HepG2 (cell line): Measurements from ENCODE around the gene ARMH1. TPM values are rescaled to one million over a fixed set of nuclear protein-coding genes. Genes with fewer than 3 reads are reported as not detected.

Experiments used
- ATAC-seq: fragments of 200-7000 bp; cut with Tn5 transposase; 3 replicates; pipeline ENCODE4 v1.9.1; 2020; ENCODE audit warnings: mild to moderate bottlenecking, moderate library complexity
- BruUV-seq: library from RNA; stranded (reverse); fragments of 400-500 nt; replicated peaks from 2 replicates; lab custom pipeline; 2021; lab: Mats Ljungman, UMichigan
- CTCF ChIA-PET: fragments of 300-600 bp; formaldehyde crosslinking; extraction: SDS; loops from one replicate; lab custom pipeline; 2021; ENCODE audit warnings: low total read pairs, inconsistent platforms, low intra/inter-chr PET ratio; lab: Yijun Ruan, JAX
- POLR2A ChIA-PET: fragments of 350-600 bp; sonication (Branson Sonifier 250); formaldehyde crosslinking; loops from one replicate; lab custom pipeline; 2020; ENCODE audit warnings: antibody characterized with exemption, inconsistent platforms; lab: Yijun Ruan, JAX
- DNase-seq: peaks from one replicate; pipeline ENCODE4 v3.0.0-alpha.2; 2015; ENCODE audit warnings: low spot score
- FAIRE-seq: peaks from 3 replicates; lab custom pipeline; 2011; peaks lifted over from hg19 to GRCh38; lab: Jason Lieb, UNC
- H2AFZ ChIP-seq: one replicate; pipeline ENCODE4 v1.6.1; 2011; ENCODE audit warnings: low read length, inconsistent platforms
- H3K27ac ChIP-seq: fragments of 300-600 bp; 3 replicates; pipeline ENCODE4 v1.8.0; 2011; ENCODE audit warnings: mixed run types, mild to moderate bottlenecking, mixed read lengths, low read length, inconsistent platforms; ENCODE audit not compliant: insufficient read depth; ENCODE audit errors: extremely low read length
- H3K27me3 ChIP-seq, 2 experiments: fragments of 200-600 bp in 1 of 2; 2 replicates in 1 of 2; 3 replicates in 1 of 2; pipeline versions ENCODE4 v1.6.0 to v1.8.0; 2011; ENCODE audit warnings: low read length in 2 of 2, mild to moderate bottlenecking in 2 of 2, moderate library complexity in 2 of 2, inconsistent platforms in 1 of 2; ENCODE audit not compliant: insufficient read depth in 2 of 2, control insufficient read depth in 1 of 2
- H3K36me3 ChIP-seq, 2 experiments: fragments of 200-600 bp in 1 of 2; replicated peaks in 1 of 2; 2 replicates in 1 of 2; 3 replicates in 1 of 2; pipeline versions ENCODE4 v1.5.1 to v1.8.0; 2011; ENCODE audit warnings: low read length in 2 of 2, inconsistent platforms in 1 of 2; ENCODE audit not compliant: insufficient read depth in 2 of 2, control insufficient read depth in 1 of 2
- H3K4me1 ChIP-seq: 2 replicates; pipeline ENCODE4 v1.5.1; 2012; ENCODE audit warnings: low read length, inconsistent platforms; ENCODE audit not compliant: insufficient read depth
- H3K4me2 ChIP-seq: 2 replicates; pipeline ENCODE4 v1.6.0; 2011; ENCODE audit warnings: low read depth, low read length, inconsistent platforms
- H3K4me3 ChIP-seq, 3 experiments: fragments of 200-600 bp in 1 of 3; sonication (generic), shearing (Covaris generic) in 1 of 3; replicated peaks in 1 of 3; 2 replicates each; pipeline ENCODE4 v1.5.1; 2011 to 2016; ENCODE audit warnings: low read length in 3 of 3, inconsistent platforms in 2 of 3, low read depth in 2 of 3, mild to moderate bottlenecking in 2 of 3, control low read depth in 1 of 3, mixed read lengths in 1 of 3; ENCODE audit not compliant: insufficient read depth in 1 of 3
- H3K79me2 ChIP-seq: one replicate; pipeline ENCODE4 v1.6.1; 2011; ENCODE audit warnings: low read length, inconsistent platforms; ENCODE audit not compliant: insufficient read depth
- H3K9ac ChIP-seq: 2 replicates; pipeline ENCODE4 v1.6.0; 2011; ENCODE audit warnings: mild to moderate bottlenecking, low read depth, low read length, inconsistent platforms; ENCODE audit not compliant: insufficient read depth
- H3K9me3 ChIP-seq: 2 replicates; pipeline ENCODE4 v1.5.1; 2012; ENCODE audit warnings: mild to moderate bottlenecking, low read length
- H4K20me1 ChIP-seq: 2 replicates; pipeline ENCODE4 v1.6.0; 2011; ENCODE audit warnings: inconsistent platforms, mild to moderate bottlenecking, low read length, moderate library complexity; ENCODE audit not compliant: insufficient read depth
- FOSL2 ChIP-seq: sonication (generic); formaldehyde crosslinking; IDR thresholded peaks from 2 replicates; pipeline ENCODE4 v1.4.0; 2020; ENCODE audit warnings: missing genetic modification reagents
- GZF1 ChIP-seq: sonication (generic); formaldehyde crosslinking; IDR thresholded peaks from 2 replicates; pipeline ENCODE4 v1.5.1; 2020; ENCODE audit warnings: mild to moderate bottlenecking, missing genetic modification reagents
- KDM5B ChIP-seq: sonication (generic); formaldehyde crosslinking; IDR thresholded peaks from 2 replicates; pipeline ENCODE4 v1.4.0; 2020; ENCODE audit warnings: missing genetic modification reagents, mild to moderate bottlenecking, borderline replicate concordance
- KLF6 ChIP-seq: IDR thresholded peaks from 2 replicates; pipeline ENCODE4 v1.8.0; 2016; ENCODE audit warnings: missing biosample characterization, missing genetic modification reagents
- MNT ChIP-seq: fragments of 450-650 bp; IDR thresholded peaks from 2 replicates; pipeline ENCODE4 v1.6.1; 2016
- RXRA ChIP-seq: sonication (generic); formaldehyde crosslinking; IDR thresholded peaks from 2 replicates; pipeline ENCODE4 v1.5.1; 2020; ENCODE audit warnings: missing genetic modification reagents
- SMARCC2 ChIP-seq: fragments of 450-650 bp; IDR thresholded peaks from 2 replicates; pipeline ENCODE4 v1.6.1; 2017; ENCODE audit warnings: antibody characterized with exemption, mild to moderate bottlenecking
- WIZ ChIP-seq: sonication (generic); formaldehyde crosslinking; IDR thresholded peaks from 2 replicates; pipeline ENCODE4 v1.5.1; 2020; ENCODE audit warnings: mild to moderate bottlenecking, missing genetic modification reagents
- ZNF3 ChIP-seq: IDR thresholded peaks from 2 replicates; pipeline ENCODE4 v1.7.0; 2017; ENCODE audit warnings: inconsistent platforms
- ZNF703 ChIP-seq: sonication (generic); formaldehyde crosslinking; IDR thresholded peaks from 2 replicates; pipeline ENCODE4 v1.5.1; 2020; ENCODE audit warnings: missing genetic modification reagents, mild to moderate bottlenecking, moderate library complexity, borderline replicate concordance
- ZNF766 ChIP-seq: sonication (generic); formaldehyde crosslinking; IDR thresholded peaks from 2 replicates; pipeline ENCODE4 v1.5.0; 2020; ENCODE audit warnings: missing genetic modification reagents, borderline replicate concordance
- WGBS: methylation state at CpG from one replicate; pipeline ENCODE4 v1.1.6; 2017; ENCODE audit warnings: low lambda C conversion rate; 5-methylcytosine and 5-hydroxymethylcytosine counted together
- in situ Hi-C: cut with HindIII; loops from 2 replicates; pipeline ENCODE4 v1.10.0; 2017; ENCODE audit warnings: low pct_unique_long_range_greater_than_20kb; ENCODE audit not compliant: extremely low pct_ligation_motif_present
- intact Hi-C: fragments of 100-400 bp; cut with micrococcal nuclease; formaldehyde crosslinking; loops from one replicate; pipeline ENCODE4 v1.10.0; 2022; ENCODE audit not compliant: unreplicated experiment
- polyA plus RNA-seq, 8 experiments: library from polyadenylated mRNA; depleted of rRNA in 3 of 8; stranded (reverse) in 7 of 8; unstranded in 1 of 8; fragments of >200 nt; fragmentation: Illumina TruSeq in 4 of 8; extraction: Trizol in 4 of 8; gene quantifications; 2 replicates each; pipeline versions ENCODE4 v1.2.1 to v1.2.3, GENCODE V29; 2011 to 2016; ENCODE audit warnings: low read depth in 4 of 8, missing spikeins in 1 of 8, mixed read lengths in 1 of 8; ENCODE audit not compliant: insufficient read depth in 1 of 8
- total RNA-seq, 5 experiments: library from RNA; depleted of rRNA; stranded (reverse); fragments of >200 nt; fragmentation: Illumina TruSeq; extraction: Trizol; gene quantifications; 2 replicates each; pipeline ENCODE4 v1.2.3, GENCODE V29; 2016; ENCODE audit warnings: low read depth in 1 of 5

Gene ARMH1
- total and polyA plus RNA-seq, 2 of the 13 experiments (the other 11 are each of a cell fraction or from before 2014, with no cell fraction given), result 0.69 TPM; not detected in 1

GRCh38 chr1:44630116-44630515 is 44.4 kb upstream of the ARMH1 start:
- H3K36me3 ChIP-seq, result peaks cover 11 to 22% of the 10 kb centered on the region in 2 experiments
- H3K27ac ChIP-seq, result no peak overlapping the region
- POLR2A ChIA-PET, result interaction anchor here (2.9 to 3.3 kb wide), 2 partner anchors 11 to 22 kb away, joined by 14 to 25 read pairs; no protein-coding TSS in a partner anchor
- H3K4me3 ChIP-seq, result no peak overlapping the region
- H3K27me3 ChIP-seq, result peaks cover 0 to 5% of the 10 kb centered on the region in 2 experiments; a peak in 2 of 5 replicates
- WGBS, result 85% methylated on average over 2 of the region's 2 CpGs
- no peak overlapping the region for H2AFZ ChIP-seq
- in situ Hi-C loops, result no loop called here
- intact Hi-C loops, result loop anchor here (5.0 kb wide), 1 partner anchor 577 kb away; the partner anchor contains the start of gene ZSWIM5
- TF ChIP-seq SMARCC2 (no peak), RXRA (no peak), KDM5B (CRISPR knock-in tag) (no peak), KLF6 (CRISPR knock-in tag) (no peak), ZNF703 (CRISPR knock-in tag) (no peak), MNT (no peak), ZNF3 (CRISPR knock-in tag) (no peak), GZF1 (CRISPR knock-in tag) (no peak), FOSL2 (CRISPR knock-in tag) (no peak), ZNF766 (no peak), WIZ (no peak)
- H3K4me1 ChIP-seq, result peaks cover 38% of the 10 kb centered on the region
- H3K79me2 ChIP-seq, result peaks cover 21% of the 10 kb centered on the region
- H3K4me2 ChIP-seq, result no peak overlapping the region
- BruUV-seq, result no TSS peak
- no peak for FAIRE-seq
- H3K9ac ChIP-seq, result no peak overlapping the region
- no peaks in the 10 kb centered on the region for H3K9me3 ChIP-seq
- ATAC-seq, result no peak
- no peaks in the 10 kb centered on the region for H4K20me1 ChIP-seq
- CTCF ChIA-PET, result no interaction called here
- no peak for DNase-seq
